GM12801 (cell line): ENCODE data around the gene POLR2I.

ENCODE experiments used
- CTCF ChIP-seq: IDR thresholded peaks from one replicate; pipeline ENCODE4 v1.5.1; 2011; ENCODE audit warnings: control low read depth; ENCODE audit not compliant: insufficient read length; ENCODE audit errors: extremely low read depth

The POLR2I gene

GRCh38 chr19:36120984-36121358, 6.3 kb upstream of the POLR2I start:
- TF ChIP-seq CTCF, result no peak

- TF ChIP-seq CTCF, result no peak
These were observed 5.7 kb upstream of the POLR2I start for GRCh38 chr19:36120092-36120983.

- TF ChIP-seq CTCF, result no peak
These were observed 1.6 kb upstream of the POLR2I start for GRCh38 chr19:36116344-36116637.

GRCh38 chr19:36115453-36116343, 1.0 kb upstream of the POLR2I start, which contains the start of gene TBCB:
TBCB (plus strand) TSS chr19:36115468; CDS start chr19:36115561, 93 bp downstream.
- TF ChIP-seq CTCF, result no peak

GRCh38 chr19:36113894-36114720, 568 bp downstream of the POLR2I start:
- no peak for TF ChIP-seq CTCF

- no peak for TF ChIP-seq CTCF
These were observed 1.2 kb downstream of the POLR2I start for GRCh38 chr19:36113425-36113824.

- no peak for TF ChIP-seq CTCF
These were observed 2.0 kb downstream of the POLR2I start for GRCh38 chr19:36112678-36113077.
